Measurements from ENCODE around the gene APBA2.

DNA sequence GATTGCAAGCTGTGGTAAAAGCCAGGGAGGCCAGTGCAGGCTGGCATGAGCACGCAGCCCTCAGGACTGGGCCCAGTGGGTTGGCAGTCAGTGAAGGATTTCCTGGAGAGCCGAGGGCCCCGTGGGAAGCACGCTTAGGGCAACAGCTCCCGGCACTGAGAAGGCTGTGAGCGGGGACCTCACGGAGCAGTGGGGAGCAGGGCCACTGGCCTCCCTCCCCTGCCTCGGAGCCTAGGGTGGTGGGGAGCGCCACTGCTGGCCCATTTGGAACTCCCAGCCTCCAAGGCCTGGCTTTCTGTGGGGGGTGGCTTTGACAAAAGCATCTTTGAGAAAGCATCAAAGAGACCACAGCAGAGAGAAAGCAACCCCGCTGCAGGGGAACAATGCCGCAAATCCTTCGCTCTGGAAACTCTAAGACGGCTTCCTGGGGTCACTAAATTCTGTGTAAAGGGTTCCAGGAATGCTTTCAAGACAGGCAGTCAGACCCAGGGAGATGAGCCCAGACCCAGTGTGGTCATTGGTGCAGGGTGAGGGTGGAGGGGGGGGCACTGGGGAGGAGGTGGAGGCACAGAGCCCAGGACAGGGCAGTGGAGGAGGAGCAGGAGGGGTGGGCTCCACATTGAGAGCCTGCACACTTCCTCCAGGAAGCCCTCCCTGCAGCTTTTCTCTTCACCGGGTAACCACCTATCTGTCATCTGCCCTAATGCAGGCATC lies 9.5 kb upstream of the APBA2 start:
- TF ChIP-seq, protein P1, sequence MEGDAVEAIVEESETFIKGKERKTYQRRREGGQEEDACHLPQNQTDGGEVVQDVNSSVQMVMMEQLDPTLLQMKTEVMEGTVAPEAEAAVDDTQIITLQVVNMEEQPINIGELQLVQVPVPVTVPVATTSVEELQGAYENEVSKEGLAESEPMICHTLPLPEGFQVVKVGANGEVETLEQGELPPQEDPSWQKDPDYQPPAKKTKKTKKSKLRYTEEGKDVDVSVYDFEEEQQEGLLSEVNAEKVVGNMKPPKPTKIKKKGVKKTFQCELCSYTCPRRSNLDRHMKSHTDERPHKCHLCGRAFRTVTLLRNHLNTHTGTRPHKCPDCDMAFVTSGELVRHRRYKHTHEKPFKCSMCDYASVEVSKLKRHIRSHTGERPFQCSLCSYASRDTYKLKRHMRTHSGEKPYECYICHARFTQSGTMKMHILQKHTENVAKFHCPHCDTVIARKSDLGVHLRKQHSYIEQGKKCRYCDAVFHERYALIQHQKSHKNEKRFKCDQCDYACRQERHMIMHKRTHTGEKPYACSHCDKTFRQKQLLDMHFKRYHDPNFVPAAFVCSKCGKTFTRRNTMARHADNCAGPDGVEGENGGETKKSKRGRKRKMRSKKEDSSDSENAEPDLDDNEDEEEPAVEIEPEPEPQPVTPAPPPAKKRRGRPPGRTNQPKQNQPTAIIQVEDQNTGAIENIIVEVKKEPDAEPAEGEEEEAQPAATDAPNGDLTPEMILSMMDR (IDR thresholded peaks at IDR 0.05), result no peak
- TF ChIP-seq POLR2A (IDR thresholded peaks at IDR 0.05), result no peak

Measured in tibial nerve (tissue), 3 donors.